Activated CD4-positive, alpha-beta T cell treated with anti-CD3 and anti-CD28 coated beads, Interleukin-2, Interleukin-6, amounts not matched to agents 100 ng/mL and 50 ng/mL, durations not matched to agents 16 hours and 8 hours (primary cell): ENCODE results near the gene ANKRD17.
"Not testable (repeated sequence)": the region's sequence is repeated elsewhere in the genome, so short reads cannot be mapped to it uniquely, and the experiment has no call there.

Experiments
- DNase-seq: peaks from one replicate; pipeline ENCODE4 v3.0.0-alpha.2; 2020

The ANKRD17 gene

GRCh38 chr4:73244945-73245601 lies 13.5 kb downstream of the ANKRD17 start:
- DNase-seq, result no peak

- DNase-seq, result no peak
Measured at GRCh38 chr4:73237044-73237443, 21.6 kb downstream of the ANKRD17 start.

GRCh38 chr4:73236151-73236550 lies 22.4 kb downstream of the ANKRD17 start:
- no peak for DNase-seq

GRCh38 chr4:73234712-73235111 lies 23.9 kb downstream of the ANKRD17 start:
- no peak for DNase-seq

GRCh38 chr4:73231518-73232487 lies 26.8 kb downstream of the ANKRD17 start:
- DNase-seq, result no peak

GRCh38 chr4:73230865-73231517 lies 27.6 kb downstream of the ANKRD17 start:
- no peak for DNase-seq

- not testable (repeated sequence) for DNase-seq
Measured at GRCh38 chr4:73228800-73229199, 29.8 kb downstream of the ANKRD17 start.

GRCh38 chr4:73224886-73225285 lies 33.7 kb downstream of the ANKRD17 start:
- DNase-seq, result no peak

GRCh38 chr4:73223258-73223650 lies 35.3 kb downstream of the ANKRD17 start:
- no peak for DNase-seq

GRCh38 chr4:73222466-73223257 lies 35.9 kb downstream of the ANKRD17 start:
- DNase-seq, result peak; percentile 86

- DNase-seq, result no peak
Measured at GRCh38 chr4:73221734-73222133, 36.9 kb downstream of the ANKRD17 start.

- no peak for DNase-seq
Measured at GRCh38 chr4:73220815-73221214, 37.8 kb downstream of the ANKRD17 start.

- DNase-seq, result no peak
Measured at GRCh38 chr4:73213916-73214653, 44.5 kb downstream of the ANKRD17 start.

GRCh38 chr4:73212982-73213730 lies 45.4 kb downstream of the ANKRD17 start:
- DNase-seq, result no peak

- peak; percentile 45 for DNase-seq
Measured at GRCh38 chr4:73211968-73212367, 46.6 kb downstream of the ANKRD17 start.

- DNase-seq, result no peak
Measured at GRCh38 chr4:73208376-73208775, 50.2 kb downstream of the ANKRD17 start.

- no peak for DNase-seq
Measured at GRCh38 chr4:73206236-73206635, 52.4 kb downstream of the ANKRD17 start.

- no peak for DNase-seq
Measured at GRCh38 chr4:73205482-73205881, 53.1 kb downstream of the ANKRD17 start.

- DNase-seq, result not testable (repeated sequence)
Measured at GRCh38 chr4:73203976-73204375, 54.6 kb downstream of the ANKRD17 start.

- no peak for DNase-seq
Measured at GRCh38 chr4:73197220-73197619, 61.4 kb downstream of the ANKRD17 start.

GRCh38 chr4:73194064-73194463 lies 64.5 kb downstream of the ANKRD17 start:
- no peak for DNase-seq
